KBM-7 (cell line): Measurements from ENCODE around the gene SMAD3.
"Not testable (repeated sequence)": the region's sequence is repeated elsewhere in the genome, so short reads cannot be mapped to it uniquely, and the experiment has no call there.

Source experiments
- DNase-seq: peaks from one replicate; pipeline ENCODE4 v3.0.0-alpha.2; 2015
- in situ Hi-C: fragments of 300-500 bp; cut with MboI; formaldehyde crosslinking; loops from 2 replicates; pipeline ENCODE4 v1.14.3; 2020; ENCODE audit warnings: low sequenced_read_pairs, low pct_unique_long_range_greater_than_20kb, mixed read lengths

The SMAD3 gene

GRCh38 chr15:67119238-67119846, 53.9 kb downstream of the SMAD3 start:
- in situ Hi-C loops = no loop called here
- no peak for DNase-seq

DNA sequence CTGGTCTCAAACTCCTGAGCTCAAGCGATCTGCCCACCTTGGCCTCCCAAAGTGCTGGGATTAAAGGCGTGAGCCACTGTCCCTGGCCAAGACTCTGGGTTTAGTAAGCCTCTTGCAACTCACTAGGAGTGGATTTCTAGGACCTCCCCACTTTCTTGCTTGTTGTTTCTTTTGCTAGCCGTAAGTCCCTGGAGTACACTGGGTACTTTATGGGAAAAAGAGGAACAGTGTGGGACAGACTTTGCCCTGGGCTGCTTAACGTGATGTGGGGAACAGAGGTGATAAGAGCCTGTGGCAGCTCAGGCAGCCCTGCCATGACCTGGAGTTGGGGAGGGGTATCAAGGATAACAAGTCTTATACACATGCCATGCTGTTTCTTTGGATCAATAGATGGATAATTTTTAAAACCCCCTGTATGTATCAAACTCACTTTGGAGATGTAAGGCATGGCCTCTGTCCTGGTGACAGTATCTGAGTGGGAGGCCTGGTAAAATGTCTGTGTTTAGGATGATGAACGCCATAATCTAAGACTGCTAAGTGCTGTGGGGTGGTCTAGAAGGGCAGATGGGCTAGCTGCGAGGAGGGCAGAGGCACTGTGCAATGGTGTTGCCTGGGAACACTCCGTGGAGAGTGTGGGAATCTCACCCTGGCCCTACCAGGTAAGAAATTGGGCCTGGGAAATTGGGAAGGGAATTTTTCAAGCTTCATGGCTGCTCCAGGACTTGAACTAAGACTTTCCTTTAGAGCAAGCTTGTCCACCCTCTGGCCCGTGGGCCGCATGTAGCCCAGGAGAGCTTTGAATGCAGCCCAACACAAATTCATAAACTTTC, 54.8 kb downstream of the SMAD3 start:
- in situ Hi-C loops = no loop called here
- DNase-seq = no peak

DNA sequence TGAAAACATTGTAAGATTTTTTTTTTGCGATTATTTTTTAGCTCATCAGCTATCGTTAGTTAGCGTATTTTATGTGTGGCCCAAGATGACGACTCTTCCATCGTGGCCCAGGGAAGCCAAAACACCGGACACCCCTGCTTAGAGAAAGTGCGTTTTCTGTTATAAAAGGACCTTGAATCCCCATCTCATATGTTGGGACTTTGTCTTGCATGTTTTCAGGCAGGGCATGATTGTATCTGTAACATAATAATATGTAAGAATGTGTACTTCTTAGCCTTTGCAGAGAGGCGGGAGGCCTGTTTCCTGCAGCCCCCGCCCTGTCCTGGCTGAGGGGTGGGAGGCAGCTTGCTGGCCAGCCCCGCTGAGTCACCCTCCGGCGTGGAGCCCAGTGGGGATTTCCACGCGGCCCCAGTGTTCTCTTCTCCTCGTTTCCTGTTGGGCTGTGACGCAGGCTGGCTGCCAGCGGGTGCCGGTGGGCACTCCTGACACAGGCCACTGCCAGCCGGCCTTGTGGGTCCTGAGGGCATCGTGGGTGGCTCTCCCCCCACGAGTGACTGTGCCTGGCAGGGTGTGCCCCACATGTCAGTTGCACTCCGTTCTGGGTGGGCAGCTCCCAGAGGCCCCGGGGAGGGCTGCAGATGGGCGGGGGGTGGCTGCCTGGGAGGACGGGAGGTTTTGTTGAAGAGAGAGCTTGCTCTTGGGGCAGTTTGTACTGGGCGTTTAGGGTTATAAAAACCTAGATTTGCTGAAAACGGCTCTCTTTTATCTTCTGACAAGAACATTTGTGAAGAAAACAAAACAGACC, 55.6 kb downstream of the SMAD3 start:
- no peak for DNase-seq

DNA sequence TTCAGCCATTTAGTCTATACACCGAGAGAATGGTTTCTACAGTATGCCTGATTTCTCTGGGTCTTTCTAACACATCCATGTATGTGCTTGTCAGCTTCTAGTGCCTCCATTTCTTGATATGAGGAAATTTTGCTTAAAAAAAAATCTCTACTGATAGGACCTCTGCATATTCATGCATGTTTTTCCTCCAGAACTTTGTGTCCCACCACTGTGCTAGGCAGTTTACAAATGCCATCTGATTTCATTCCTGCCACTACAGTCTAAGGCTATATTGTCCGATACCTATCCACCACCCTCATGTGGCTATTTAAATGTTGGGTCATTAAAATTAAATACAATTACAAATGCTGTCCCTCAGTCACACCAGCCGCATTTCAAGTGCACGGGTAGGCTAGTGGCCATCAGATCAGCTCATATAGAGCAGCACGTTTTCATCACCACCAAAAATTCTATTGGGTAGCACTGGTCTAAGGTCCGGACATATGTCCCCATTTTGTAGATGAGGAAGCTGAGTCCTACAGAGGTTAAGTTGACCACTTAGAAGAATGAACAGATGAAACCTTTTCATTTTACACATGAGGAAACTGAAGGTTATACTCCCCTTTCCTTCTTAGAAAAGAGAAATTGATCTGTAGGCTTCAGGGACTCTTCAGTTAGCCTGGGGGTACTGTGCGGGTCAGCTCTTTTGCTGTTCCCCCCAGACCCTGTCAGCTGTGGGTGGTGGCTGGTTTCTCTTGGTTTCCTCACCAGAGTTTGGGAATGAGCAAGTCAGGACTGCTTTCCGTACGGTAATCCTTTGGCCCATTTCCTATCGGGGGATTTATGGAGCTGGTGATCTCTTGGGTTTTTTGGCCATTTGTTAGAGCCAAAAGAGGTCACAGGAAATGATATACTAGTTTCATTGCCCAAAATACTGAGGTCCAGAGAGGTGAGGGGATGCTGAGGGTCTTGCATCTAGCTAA, 56.5 kb downstream of the SMAD3 start:
- no peak for DNase-seq
- in situ Hi-C loops = no loop called here

More for the DNA sequence above, 55.6 kb downstream of the SMAD3 start:
- in situ Hi-C loops = no loop called here

DNA sequence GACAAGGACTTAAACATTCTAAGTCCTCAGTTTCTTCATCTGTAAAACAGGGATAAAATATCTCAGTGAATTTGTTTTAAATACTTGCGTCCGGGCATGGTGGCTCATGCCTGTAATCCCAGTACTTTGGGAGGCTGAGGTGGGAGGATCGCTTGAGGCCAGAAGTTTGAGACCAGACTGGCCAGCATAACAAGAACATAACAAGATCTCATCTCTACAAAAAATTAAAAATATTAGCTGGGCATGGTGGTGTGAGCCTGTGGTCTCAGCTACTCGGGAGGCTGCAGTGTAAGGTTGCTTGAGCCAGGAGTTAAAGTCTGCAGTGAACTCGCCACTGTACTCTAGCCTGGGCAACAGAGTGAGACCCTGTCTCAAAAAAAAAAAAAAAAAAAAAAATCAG, 57.4 kb downstream of the SMAD3 start:
- DNase-seq, in situ Hi-C loops: not testable (repeated sequence)

DNA sequence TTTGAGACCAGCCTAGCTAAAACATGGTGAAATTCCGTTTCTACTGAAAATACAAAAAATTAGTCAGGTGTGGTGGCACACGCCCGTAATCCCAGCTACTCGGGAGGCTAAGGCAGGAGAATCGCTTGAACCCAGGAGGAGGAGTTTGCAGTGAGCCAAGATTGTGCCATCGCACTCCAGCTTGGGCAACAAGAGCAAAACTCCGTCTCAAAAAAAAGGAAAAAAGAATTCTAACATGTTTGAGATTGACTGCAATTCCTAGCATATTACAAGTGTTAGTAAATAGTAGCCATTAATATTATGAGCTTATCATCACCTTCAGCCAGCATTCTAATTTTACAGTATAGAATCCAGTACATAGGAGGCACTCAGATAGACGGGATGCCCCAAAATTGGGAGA, 57.9 kb downstream of the SMAD3 start:
- DNase-seq, in situ Hi-C loops: not testable (repeated sequence)

GRCh38 chr15:67124111-67124510, 58.7 kb downstream of the SMAD3 start:
- in situ Hi-C loops = no loop called here
- DNase-seq = no peak

- DNase-seq = no peak
- in situ Hi-C loops = no loop called here
Observed at GRCh38 chr15:67124911-67125588, 59.6 kb downstream of the SMAD3 start.

DNA sequence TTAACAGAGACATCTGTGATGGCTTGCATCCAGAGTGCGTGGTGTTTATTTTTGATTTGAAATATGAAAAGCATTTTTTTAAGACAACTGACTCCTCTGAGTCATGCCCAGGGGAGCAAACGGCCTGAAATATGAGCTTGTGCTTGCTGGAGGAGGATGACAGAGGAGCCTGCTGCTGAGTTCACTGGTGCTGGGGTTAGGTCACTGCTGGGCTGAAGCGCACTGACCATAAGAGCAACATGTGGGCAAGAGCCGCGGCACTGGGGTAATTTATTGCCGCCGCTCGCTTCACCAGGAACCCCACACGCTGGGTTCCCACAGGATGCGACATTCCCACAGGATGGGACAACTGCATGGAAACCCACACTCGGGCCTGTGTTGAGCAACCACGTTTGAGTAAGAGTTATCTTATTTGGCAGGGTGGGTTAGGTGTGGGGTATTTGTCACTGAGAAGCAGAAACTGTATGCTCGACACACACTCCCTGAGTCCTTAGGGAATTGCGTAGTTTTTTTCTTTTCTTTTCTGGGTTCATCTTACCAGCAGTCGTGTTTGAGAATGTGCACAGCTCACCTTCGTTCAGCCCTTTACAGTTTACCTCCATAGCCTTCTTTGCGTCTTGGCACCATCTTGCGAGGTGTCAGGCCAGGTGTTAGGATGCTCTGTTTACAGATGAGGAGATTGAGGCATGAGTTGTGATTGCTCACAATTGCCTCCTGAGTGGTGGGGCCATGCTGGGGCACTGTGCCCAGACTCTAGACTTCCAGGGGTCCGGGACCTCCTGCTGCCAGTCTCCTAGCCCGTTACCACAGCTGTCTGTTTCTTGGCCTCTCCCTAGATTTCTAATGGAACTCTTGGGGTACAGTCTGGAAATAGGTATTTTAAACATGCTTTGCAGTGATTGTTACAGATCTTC, 60.4 kb downstream of the SMAD3 start:
- DNase-seq = no peak
- in situ Hi-C loops = no loop called here

DNA sequence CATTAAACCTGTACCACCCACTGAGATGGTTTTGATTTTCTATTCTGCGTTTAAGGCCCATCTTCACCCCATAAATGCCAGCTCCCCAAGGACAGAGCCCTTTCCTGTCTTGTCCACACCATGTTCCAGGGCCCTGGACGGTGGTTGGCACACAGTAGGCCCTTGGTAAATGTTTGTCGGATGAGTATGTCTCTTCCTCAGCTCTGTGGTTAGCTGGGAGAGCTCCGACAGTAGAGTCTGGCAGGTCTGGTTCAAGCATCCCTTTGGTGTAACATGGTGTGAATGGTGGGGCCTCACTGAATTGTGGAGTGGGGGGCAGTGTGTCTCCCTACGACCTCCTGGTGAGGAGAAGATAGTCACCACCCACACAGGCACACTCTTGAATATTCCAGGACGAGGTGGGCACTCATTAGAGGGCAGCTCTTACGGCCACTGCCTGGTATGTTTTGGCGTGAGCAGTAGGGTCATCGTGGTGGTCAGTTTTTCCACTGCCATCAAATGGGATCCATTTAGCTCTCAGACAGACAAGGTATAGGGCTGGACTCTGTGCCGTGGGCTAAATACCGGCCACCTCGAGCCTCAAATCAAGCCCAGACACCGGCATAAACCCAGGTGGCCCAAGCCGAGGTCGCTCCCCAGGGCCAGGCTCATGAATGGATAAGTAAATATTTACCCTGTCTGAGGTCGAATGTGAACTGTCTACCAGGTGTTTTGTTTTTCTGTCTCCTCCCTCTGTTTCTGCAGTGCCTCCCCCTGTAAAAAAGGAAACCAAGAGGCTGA, 61.3 kb downstream of the SMAD3 start:
- no peak for DNase-seq
- in situ Hi-C loops = no loop called here

- in situ Hi-C loops = no loop called here
- no peak for DNase-seq
Observed at GRCh38 chr15:67127331-67127664, 61.9 kb downstream of the SMAD3 start.

- in situ Hi-C loops = no loop called here
- DNase-seq = no peak
Observed at GRCh38 chr15:67127965-67128364, 62.6 kb downstream of the SMAD3 start.

- in situ Hi-C loops = no loop called here
- no peak for DNase-seq
Observed at GRCh38 chr15:67130166-67130565, 64.8 kb downstream of the SMAD3 start.

DNA sequence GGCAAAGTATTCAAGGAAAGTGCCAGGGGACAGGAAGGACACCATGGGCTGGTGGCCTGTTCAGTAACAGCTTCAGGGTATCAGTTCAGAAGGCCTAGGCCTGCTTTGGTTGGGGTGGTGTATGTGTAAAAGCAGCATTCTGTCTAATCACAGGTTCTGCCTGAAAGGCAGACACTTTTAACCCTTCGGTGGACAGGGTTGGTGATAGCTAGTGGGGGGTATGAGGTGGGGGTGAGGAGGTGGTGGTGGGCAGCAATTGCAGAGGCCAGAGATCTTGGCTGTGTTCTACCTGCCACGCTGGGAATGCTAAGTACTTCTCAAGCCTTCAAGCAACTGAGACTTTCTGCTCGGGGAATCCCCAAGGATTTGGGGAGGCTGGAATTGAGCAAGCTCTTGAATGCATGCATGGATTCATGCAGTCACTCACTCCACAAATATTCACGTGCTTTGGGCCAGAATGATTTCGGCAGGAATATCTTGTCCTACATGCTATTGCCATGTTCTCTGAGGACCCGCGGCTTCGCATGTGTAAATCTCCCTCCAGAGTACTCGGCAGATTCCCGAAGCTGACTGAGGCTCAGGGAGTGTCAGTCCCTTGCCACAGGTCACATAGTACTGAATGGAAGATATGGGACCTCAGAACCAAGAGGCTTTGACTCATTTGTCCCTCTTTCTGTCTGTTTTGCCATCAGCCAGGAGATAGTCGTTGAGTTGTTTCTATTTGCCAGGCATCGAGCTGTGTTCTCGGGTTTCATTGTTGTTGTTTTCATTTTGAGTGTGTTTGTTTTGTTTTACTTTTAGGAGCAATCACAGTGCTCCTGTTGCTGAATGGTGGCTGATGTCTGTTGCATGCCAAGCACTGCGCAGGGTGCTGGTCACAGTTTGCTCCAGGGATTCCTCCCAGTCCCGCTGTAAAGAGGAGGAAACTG, 65.5 kb downstream of the SMAD3 start:
- in situ Hi-C loops = no loop called here

GRCh38 chr15:67132276-67132675, 66.9 kb downstream of the SMAD3 start:
- in situ Hi-C loops = no loop called here
- DNase-seq = no peak

More for the DNA sequence above, 65.5 kb downstream of the SMAD3 start:
- DNase-seq = no peak

DNA sequence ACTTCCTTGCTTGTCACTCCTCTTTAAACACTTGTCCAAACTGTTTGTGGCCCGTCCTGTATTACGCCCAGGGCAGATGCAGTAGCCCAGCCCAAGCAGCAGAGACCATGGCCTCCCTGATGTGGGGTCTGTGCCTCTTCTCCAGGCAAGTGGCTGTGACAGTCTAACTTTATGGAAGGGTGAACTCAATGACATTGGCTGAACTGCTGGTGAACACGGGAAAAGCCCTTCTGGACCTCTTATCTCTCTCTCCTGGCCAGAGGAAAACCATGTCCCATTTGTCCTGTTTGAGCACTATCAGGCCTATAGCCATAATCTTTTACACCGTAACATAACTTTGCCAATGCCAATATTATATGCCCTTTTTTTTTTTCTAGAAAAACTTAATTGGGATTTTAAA, 67.6 kb downstream of the SMAD3 start:
- no peak for DNase-seq
- in situ Hi-C loops = no loop called here
